H1 (cell line): Measurements from ENCODE around the gene LRRC74A. TPM values are rescaled to one million over a fixed set of nuclear protein-coding genes. Genes with fewer than 3 reads are reported as not detected.

Experiments
- BCL11A ChIP-seq, 2 experiments: IDR thresholded peaks; one replicate each; pipeline ENCODE4 v1.6.1; 2011; ENCODE audit warnings: low read depth in 2 of 2, low read length in 2 of 2, mild to moderate bottlenecking in 2 of 2
- CHD7 ChIP-seq: fragments of 300-600 bp; sonication (generic); IDR thresholded peaks from 2 replicates; pipeline ENCODE4 v1.7.1; 2012; ENCODE audit warnings: low read length, moderate library complexity, mild to moderate bottlenecking, inconsistent platforms; ENCODE audit not compliant: insufficient replicate concordance
- FOSL1 ChIP-seq: IDR thresholded peaks from 2 replicates; pipeline ENCODE4 v1.6.1; 2011; ENCODE audit warnings: mild to moderate bottlenecking, low read depth, low read length, moderate library complexity; ENCODE audit not compliant: insufficient read depth
- PHF8 ChIP-seq: fragments of 200-600 bp; sonication (generic); conservative IDR thresholded peaks from 2 replicates; pipeline ENCODE4 v1.7.1; 2012; ENCODE audit warnings: low read depth, mild to moderate bottlenecking, inconsistent platforms, low read length, moderate library complexity
- TAF1 ChIP-seq: IDR thresholded peaks from 2 replicates; pipeline ENCODE4 v1.6.1; 2011; ENCODE audit warnings: mild to moderate bottlenecking, low read depth, low read length
- TCF12 ChIP-seq: IDR thresholded peaks from 2 replicates; pipeline ENCODE4 v1.6.1; 2011; ENCODE audit warnings: low read depth, mild to moderate bottlenecking, low read length
- polyA plus RNA-seq, 7 experiments: library from polyadenylated mRNA; depleted of rRNA in 3 of 7; stranded (reverse) in 5 of 7; unstranded in 2 of 7; fragments of >200 nt in 5 of 7; fragments of 200-250 nt in 2 of 7; gene quantifications; 1 replicate in 5 of 7; 2 replicates in 1 of 7; 4 replicates in 1 of 7; pipeline versions ENCODE4 v1.2.1 to v1.2.3, GENCODE V29; 2011 to 2013; ENCODE audit warnings: missing spikeins in 2 of 7, mixed read lengths in 2 of 7
- total RNA-seq: library from RNA; stranded (reverse); fragmentation: NEBNext Ultra II Directional; extraction: Animal tissue kit (Norgen Biotek cat#: 25700); gene quantifications from 2 replicates; pipeline ENCODE4 v1.2.1, GENCODE V29; 2021

Gene LRRC74A
- total and polyA plus RNA-seq, 2 of the 8 experiments (the other 6 are each of a cell fraction or from before 2014, with no cell fraction given): not detected

- no peak for TF ChIP-seq PHF8
- TF ChIP-seq TAF1: no peak
- no peak for TF ChIP-seq BCL11A (IDR thresholded peaks at IDR 0.05; ENCODE audit: low read depth in 2 of 2, low read length in 2 of 2)
- TF ChIP-seq CHD7: no peak
- TF ChIP-seq TCF12: no peak
- TF ChIP-seq FOSL1: no peak
Observed at GRCh38 chr14:76826122-76826521, at the start of gene LRRC74A (continued).
